ENCODE results near the gene NPR3. TPM values are rescaled to one million over a fixed set of nuclear protein-coding genes. Genes with fewer than 3 reads are reported as not detected.

The NPR3 gene
- total and polyA plus RNA-seq, 2 donors (not counting 3 experiments of a cell fraction or from before 2014, with no cell fraction given), result 0.01 to 0.53 TPM

- peaks cover 29 to 49% of the 10 kb centered on the region in 2 experiments for H3K27me3 ChIP-seq (ENCODE audit: control insufficient read depth in 2 of 2, insufficient read depth in 2 of 2, low read length in 2 of 2)
- H3K9me3 ChIP-seq (replicated peaks; ENCODE audit: control insufficient read depth, insufficient read depth, low read length), result no peaks in the 10 kb centered on the region
- H3K79me2 ChIP-seq (ENCODE audit: control insufficient read depth, insufficient read depth, low read length), result no peaks in the 10 kb centered on the region
- ChIA-PET CTCF (interaction anchor here (0.9 to 4.8 kb wide), 4 partner anchors 469 to 712 kb away, joined by 3 to 39 read pairs (median 5); no protein-coding TSS in a partner anchor), POLR2A (no interaction called here)
- peaks cover 11% of the 10 kb centered on the region for H3K4me1 ChIP-seq (ENCODE audit: control insufficient read depth, extremely low read depth, insufficient read depth, low read length)
- H3K4me2 ChIP-seq (ENCODE audit: insufficient read depth, low read length), result peak overlapping the region; percentile 21
- H3K9ac ChIP-seq (replicated peaks; ENCODE audit: extremely low read depth, insufficient read depth, low read length), result no peak overlapping the region
- no peaks in the 10 kb centered on the region for H3K36me3 ChIP-seq (ENCODE audit: control insufficient read depth in 2 of 2, extremely low read depth in 1 of 2, insufficient read depth in 2 of 2, low read length in 2 of 2)
- H4K20me1 ChIP-seq (replicated peaks; ENCODE audit: control insufficient read depth, extremely low read depth, insufficient read depth, low read length), result no peaks in the 10 kb centered on the region
- no peak overlapping the region for H3K27ac ChIP-seq (ENCODE audit: insufficient read depth, low read depth, low read length)
- DNase-seq (ENCODE audit: low read depth, low spot score), result no peak
- no TSS peak for BruUV-seq (replicated peaks)
- no peak for TF ChIP-seq MYC (IDR thresholded peaks at IDR 0.05; ENCODE audit: low read depth, low read length)
- no peak for TF ChIP-seq GATA2 (IDR thresholded peaks at IDR 0.05; ENCODE audit: insufficient read depth, insufficient read length, low read depth, low read length)
- TF ChIP-seq CTCF (IDR thresholded peaks at IDR 0.05; ENCODE audit: extremely low read depth in 1 of 2, insufficient read depth in 1 of 2, low read depth in 1 of 2, low read length in 2 of 2), result no peak
- TF ChIP-seq FOS (IDR thresholded peaks at IDR 0.05; ENCODE audit: borderline replicate concordance, insufficient read depth, low read length), result no peak
- TF ChIP-seq MAX (IDR thresholded peaks at IDR 0.05; ENCODE audit: insufficient read depth, insufficient read length), result no peak
- TF ChIP-seq POLR2AphosphoS5 (IDR thresholded peaks at IDR 0.05; ENCODE audit: insufficient read depth, low read depth, low read length), result no peak
- no peak for TF ChIP-seq EZH2 (IDR thresholded peaks at IDR 0.05; ENCODE audit: borderline replicate concordance, low read depth, low read length, severe bottlenecking)
- no peak for TF ChIP-seq JUN (IDR thresholded peaks at IDR 0.05; ENCODE audit: borderline replicate concordance, insufficient read depth, insufficient read length, low read depth)
- TF ChIP-seq POLR2A (IDR thresholded peaks at IDR 0.05; ENCODE audit: low read depth, low read length), result no peak
- intact Hi-C loops (cut with micrococcal nuclease) (loop anchor here (5.0 kb wide), 1 partner anchor 276 kb away; no protein-coding TSS in a partner anchor), dilution Hi-C loops (cut with MboI; ENCODE audit: extremely low pct_ligation_motif_present, low sequenced_read_pairs) (no loop called here)
- H3K4me3 ChIP-seq (replicated peaks in 1 of 3; ENCODE audit: insufficient read depth in 1 of 3, low read depth in 1 of 3, low read length in 3 of 3), result peak overlapping the region in 1 of 3 experiments; percentile 5
- H2AFZ ChIP-seq (ENCODE audit: low read depth, low read length), result no peak overlapping the region
- no peak for FAIRE-seq
- no peaks in the 10 kb centered on the region for H3K9me1 ChIP-seq (replicated peaks; ENCODE audit: control insufficient read depth, extremely low read depth, insufficient read depth, low read length)
Observed at GRCh38 chr5:32711362-32711680, 200 bp downstream of the NPR3 start.

All from endothelial cell of umbilical vein (primary cell).